Naive thymus-derived CD4-positive, alpha-beta T cell (primary cell): ENCODE measurements around the gene FLYWCH2. TPM values are rescaled to one million over a fixed set of nuclear protein-coding genes. Genes with fewer than 3 reads are reported as not detected.
"Not testable (repeated sequence)": the region's sequence is repeated elsewhere in the genome, so short reads cannot be mapped to it uniquely, and the experiment has no call there.

Source experiments
- ATAC-seq: fragments of 150-1000 bp; cut with Tn5 transposase; 2 replicates; pipeline ENCODE4 v1.10.0; 2021; ENCODE audit warnings: mild to moderate bottlenecking, moderate library complexity
- CTCF ChIA-PET: fragments of 350-600 bp; sonication (Branson Sonifier 250); formaldehyde crosslinking; loops from one replicate; lab custom pipeline; 2021; ENCODE audit warnings: antibody characterized with exemption; lab: Charles Lee
- POLR2A ChIA-PET: fragments of 350-600 bp; sonication (Branson Sonifier 250); formaldehyde crosslinking; loops from one replicate; lab custom pipeline; 2021; ENCODE audit warnings: antibody characterized with exemption, inconsistent platforms; lab: Charles Lee
- DNase-seq, 9 donors: peaks; one replicate each; pipeline versions ENCODE4 v3.0.0 to v3.0.0-alpha.2; 2020 to 2022; ENCODE audit warnings: mixed read lengths in 1 of 9
- H3K27ac ChIP-seq: one replicate; pipeline ENCODE4 v1.7.0; 2013; ENCODE audit warnings: mild to moderate bottlenecking, low read depth, low read length, moderate library complexity
- H3K27me3 ChIP-seq, 2 donors: one replicate each; pipeline ENCODE4 v1.7.0; 2013; ENCODE audit warnings: low read length in 2 of 2, mild to moderate bottlenecking in 2 of 2, moderate library complexity in 2 of 2; ENCODE audit not compliant: control insufficient read depth in 2 of 2, insufficient read depth in 2 of 2
- H3K36me3 ChIP-seq, 3 experiments: 1 replicate in 2 of 3; 2 replicates in 1 of 3; pipeline ENCODE4 v1.7.0; 2013; ENCODE audit warnings: low read length in 3 of 3, mild to moderate bottlenecking in 3 of 3, moderate library complexity in 1 of 3; ENCODE audit not compliant: insufficient read depth in 3 of 3, control insufficient read depth in 2 of 3
- H3K4me1 ChIP-seq, 2 donors: one replicate each; pipeline ENCODE4 v1.7.0; 2013; ENCODE audit warnings: low read length in 2 of 2, mild to moderate bottlenecking in 2 of 2, moderate library complexity in 1 of 2; ENCODE audit not compliant: control insufficient read depth in 2 of 2, insufficient read depth in 2 of 2
- H3K4me3 ChIP-seq: 2 replicates; pipeline ENCODE4 v1.7.0; 2013; ENCODE audit warnings: mild to moderate bottlenecking, low read length
- H3K9me3 ChIP-seq, 3 experiments: 1 replicate in 2 of 3; 2 replicates in 1 of 3; pipeline ENCODE4 v1.7.0; 2013; ENCODE audit warnings: low read length in 3 of 3; ENCODE audit not compliant: control insufficient read depth in 2 of 3
- H3K27ac Mint-ChIP-seq, 9 donors: one replicate each; pipeline ENCODE4 v1.8.0; 2020 to 2022; ENCODE audit warnings: mixed read lengths in 9 of 9, mild to moderate bottlenecking in 8 of 9, moderate library complexity in 5 of 9, inconsistent platforms in 2 of 9
- H3K27me3 Mint-ChIP-seq, 5 donors: one replicate each; pipeline ENCODE4 v1.8.0; 2021 to 2022; ENCODE audit warnings: mixed read lengths in 5 of 5, mild to moderate bottlenecking in 1 of 5
- H3K36me3 Mint-ChIP-seq, 5 donors: one replicate each; pipeline ENCODE4 v1.8.0; 2020 to 2022; ENCODE audit warnings: mixed read lengths in 5 of 5, mild to moderate bottlenecking in 3 of 5, inconsistent platforms in 1 of 5
- H3K4me1 Mint-ChIP-seq, 7 donors: one replicate each; pipeline ENCODE4 v1.8.0; 2020 to 2022; ENCODE audit warnings: mixed read lengths in 7 of 7, mild to moderate bottlenecking in 3 of 7, inconsistent platforms in 1 of 7
- H3K4me3 Mint-ChIP-seq, 10 donors: one replicate each; pipeline ENCODE4 v1.8.0; 2020 to 2022; ENCODE audit warnings: mild to moderate bottlenecking in 10 of 10, mixed read lengths in 10 of 10, moderate library complexity in 6 of 10, inconsistent platforms in 2 of 10
- H3K9me3 Mint-ChIP-seq, 11 donors: one replicate each; pipeline ENCODE4 v1.8.0; 2020 to 2022; ENCODE audit warnings: mixed read lengths in 11 of 11, mild to moderate bottlenecking in 4 of 11, inconsistent platforms in 1 of 11, moderate library complexity in 1 of 11
- intact Hi-C, 2 donors: fragments of 100-400 bp; cut with micrococcal nuclease; formaldehyde crosslinking; loops; one replicate each; pipeline ENCODE4 v1.15.1; 2023
- polyA plus RNA-seq, 2 donors: library from polyadenylated mRNA; unstranded; fragments of 300-500 nt; fragmentation: Illumina TruSeq; gene quantifications; one replicate each; pipeline ENCODE4 v1.2.3, GENCODE V29; 2021
- total RNA-seq, 6 experiments: library from RNA in 5 of 6; stranded (reverse) in 5 of 6; gene quantifications; 1 replicate in 5 of 6; 2 replicates in 1 of 6; pipeline ENCODE4 v1.2.3 and lab custom pipeline; 2021 to 2026

The FLYWCH2 gene
- total and polyA plus RNA-seq, 7 experiments from 2014 or later: 13.6 to 30.4 (median 24.8) TPM

- H3K9me3 ChIP-seq, H3K27ac Mint-ChIP-seq, H3K4me3 Mint-ChIP-seq, H3K27ac ChIP-seq, H3K27me3 Mint-ChIP-seq, DNase-seq, ATAC-seq, CTCF ChIA-PET, intact Hi-C loops, H3K27me3 ChIP-seq, H3K4me3 ChIP-seq, H3K9me3 Mint-ChIP-seq, H3K36me3 Mint-ChIP-seq, POLR2A ChIA-PET: not testable (repeated sequence)
- H3K4me1 Mint-ChIP-seq: peaks cover 5 to 19% (median 14%) of the 10 kb centered on the region in 7 donors
- peaks cover 0 to 37% (median 0%) of the 10 kb centered on the region in 3 experiments for H3K36me3 ChIP-seq
- peaks cover 5 to 10% of the 10 kb centered on the region in 2 donors for H3K4me1 ChIP-seq
Measured at GRCh38 chr16:2928151-2928550, 45.1 kb downstream of the FLYWCH2 start.

GRCh38 chr16:2928796-2929195, 45.8 kb downstream of the FLYWCH2 start:
- intact Hi-C loops: no loop called here
- Histone ChIP-seq H3K36me3 (peaks cover 0 to 43% (median 0%) of the 10 kb centered on the region in 3 experiments), H3K4me1 (peaks cover 5 to 10% of the 10 kb centered on the region in 2 donors), H3K4me3 (no peak overlapping the region), H3K27ac (no peak overlapping the region), H3K27me3 (no peaks in the 10 kb centered on the region), H3K9me3 (no peaks in the 10 kb centered on the region)
- Mint-ChIP-seq H3K27ac (no peak overlapping the region), H3K27me3 (no peaks in the 10 kb centered on the region), H3K36me3 (no peaks in the 10 kb centered on the region), H3K9me3 (no peaks in the 10 kb centered on the region), H3K4me1 (peaks cover 5 to 19% (median 14%) of the 10 kb centered on the region in 7 donors), H3K4me3 (no peak overlapping the region)
- ATAC-seq (no peak), DNase-seq (no peak)
- ChIA-PET CTCF (no interaction called here), POLR2A (no interaction called here)

- intact Hi-C loops: no loop called here
- peaks cover 5 to 19% (median 16%) of the 10 kb centered on the region in 7 donors for H3K4me1 Mint-ChIP-seq
- no peaks in the 10 kb centered on the region for H3K27me3 Mint-ChIP-seq
- ChIA-PET CTCF (interaction anchor here (1.1 kb wide), 1 partner anchor 62 kb away, joined by 3 read pairs; no protein-coding TSS in a partner anchor), POLR2A (no interaction called here)
- ATAC-seq (no peak), DNase-seq (no peak)
- Histone ChIP-seq H3K36me3 (peaks cover 0 to 48% (median 3%) of the 10 kb centered on the region in 3 experiments), H3K4me1 (peaks cover 5 to 10% of the 10 kb centered on the region in 2 donors), H3K27ac (no peak overlapping the region), H3K4me3 (no peak overlapping the region), H3K27me3 (no peaks in the 10 kb centered on the region), H3K9me3 (no peaks in the 10 kb centered on the region)
- peaks cover 4 to 8% (median 8%) of the 10 kb centered on the region in 5 donors for H3K36me3 Mint-ChIP-seq
- no peak overlapping the region for H3K4me3 Mint-ChIP-seq
- H3K27ac Mint-ChIP-seq: no peak overlapping the region
- no peaks in the 10 kb centered on the region for H3K9me3 Mint-ChIP-seq
Measured at GRCh38 chr16:2929693-2930092, 46.7 kb downstream of the FLYWCH2 start.

- intact Hi-C loops: no loop called here
- ATAC-seq (no peak), DNase-seq (no peak)
- Mint-ChIP-seq H3K4me1 (peaks cover 6 to 19% (median 16%) of the 10 kb centered on the region in 7 donors), H3K9me3 (no peaks in the 10 kb centered on the region), H3K36me3 (peaks cover 5 to 9% (median 9%) of the 10 kb centered on the region in 5 donors), H3K4me3 (no peak overlapping the region), H3K27me3 (no peaks in the 10 kb centered on the region), H3K27ac (no peak overlapping the region)
- Histone ChIP-seq H3K27ac (no peak overlapping the region), H3K36me3 (peaks cover 0 to 49% (median 3%) of the 10 kb centered on the region in 3 experiments), H3K4me1 (peaks cover 5 to 10% of the 10 kb centered on the region in 2 donors), H3K9me3 (no peaks in the 10 kb centered on the region), H3K4me3 (no peak overlapping the region), H3K27me3 (no peaks in the 10 kb centered on the region)
- ChIA-PET CTCF (interaction anchor here (1.1 kb wide), 1 partner anchor 62 kb away, joined by 3 read pairs; no protein-coding TSS in a partner anchor), POLR2A (no interaction called here)
Measured at GRCh38 chr16:2930236-2930635, 47.2 kb downstream of the FLYWCH2 start.

GRCh38 chr16:2931231-2931914, 48.4 kb downstream of the FLYWCH2 start:
- not testable (repeated sequence) for DNase-seq
- POLR2A ChIA-PET: interaction anchor here (0.6 to 0.7 kb wide), 3 partner anchors 65 to 1333 kb away, joined by 3 to 5 read pairs (median 3); no protein-coding TSS in a partner anchor

GRCh38 chr16:2933136-2933535, 50.1 kb downstream of the FLYWCH2 start:
- no peaks in the 10 kb centered on the region for H3K27me3 Mint-ChIP-seq
- ATAC-seq: no peak
- Histone ChIP-seq H3K27me3 (no peaks in the 10 kb centered on the region), H3K4me3 (no peak overlapping the region), H3K27ac (no peak overlapping the region), H3K9me3 (no peaks in the 10 kb centered on the region), H3K36me3 (peaks cover 0 to 76% (median 3%) of the 10 kb centered on the region in 3 experiments), H3K4me1 (no peaks in the 10 kb centered on the region)
- peaks cover 5 to 15% (median 9%) of the 10 kb centered on the region in 5 donors for H3K36me3 Mint-ChIP-seq
- no peak for DNase-seq
- intact Hi-C loops: no loop called here
- H3K4me3 Mint-ChIP-seq: no peak overlapping the region
- H3K9me3 Mint-ChIP-seq: no peaks in the 10 kb centered on the region
- ChIA-PET CTCF (no interaction called here), POLR2A (no interaction called here)
- peaks cover 0 to 6% (median 0%) of the 10 kb centered on the region in 7 donors for H3K4me1 Mint-ChIP-seq
- H3K27ac Mint-ChIP-seq: no peak overlapping the region

More at GRCh38 chr16:2931231-2931914, 48.4 kb downstream of the FLYWCH2 start:
- H3K9me3 Mint-ChIP-seq, H3K9me3 ChIP-seq, H3K27ac ChIP-seq, H3K27me3 Mint-ChIP-seq, H3K4me1 ChIP-seq, H3K27me3 ChIP-seq, H3K4me3 Mint-ChIP-seq, ATAC-seq, intact Hi-C loops, H3K27ac Mint-ChIP-seq, H3K4me3 ChIP-seq: not testable (repeated sequence)
- Mint-ChIP-seq H3K4me1 (peaks cover 11 to 19% (median 11%) of the 10 kb centered on the region in 7 donors), H3K36me3 (peaks cover 5 to 15% (median 9%) of the 10 kb centered on the region in 5 donors)
- CTCF ChIA-PET: interaction anchor here (0.7 kb wide), 1 partner anchor 18 kb away, joined by 5 read pairs; no protein-coding TSS in a partner anchor
- H3K36me3 ChIP-seq: peaks cover 0 to 59% (median 3%) of the 10 kb centered on the region in 3 experiments
